Measurements from ENCODE around the gene ZMIZ1. TPM values are rescaled to one million over a fixed set of nuclear protein-coding genes. Genes with fewer than 3 reads are reported as not detected.
A peak's percentile ranks its signal among the peaks of the same experiment; 100 is the strongest.

The ZMIZ1 gene
- total RNA-seq, 1 donor from 2014 or later, result 84.7 TPM

DNA sequence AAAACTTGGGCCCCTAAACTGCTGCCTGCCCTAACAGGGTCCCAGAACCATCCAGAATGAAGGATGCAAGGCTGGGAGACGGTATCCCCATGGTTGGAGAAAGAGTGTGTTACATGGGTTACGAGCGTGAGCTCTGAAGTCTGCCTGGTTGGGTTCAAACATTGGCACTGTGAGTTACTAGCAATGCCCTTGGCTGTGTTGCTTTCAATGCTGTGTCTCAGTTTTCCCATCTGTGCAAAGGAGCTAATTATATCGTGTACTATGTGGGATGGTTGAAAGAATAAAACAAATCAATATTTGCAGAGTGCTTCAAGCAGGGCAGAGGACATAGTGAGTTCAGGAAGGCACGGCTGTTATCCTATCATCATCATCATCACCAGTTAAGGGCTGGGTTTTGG lies 114.7 kb downstream of the ZMIZ1 start:
- Histone ChIP-seq H3K9me3 (no peaks in the 10 kb centered on the region), H3K36me3 (peaks cover 7% of the 10 kb centered on the region), H3K27me3 (no peaks in the 10 kb centered on the region), H3K4me1 (peaks cover 91% of the 10 kb centered on the region), H3K4me3 (no peak overlapping the region), H3K27ac (peak overlapping the region; percentile 79)
- TF ChIP-seq, protein P1, sequence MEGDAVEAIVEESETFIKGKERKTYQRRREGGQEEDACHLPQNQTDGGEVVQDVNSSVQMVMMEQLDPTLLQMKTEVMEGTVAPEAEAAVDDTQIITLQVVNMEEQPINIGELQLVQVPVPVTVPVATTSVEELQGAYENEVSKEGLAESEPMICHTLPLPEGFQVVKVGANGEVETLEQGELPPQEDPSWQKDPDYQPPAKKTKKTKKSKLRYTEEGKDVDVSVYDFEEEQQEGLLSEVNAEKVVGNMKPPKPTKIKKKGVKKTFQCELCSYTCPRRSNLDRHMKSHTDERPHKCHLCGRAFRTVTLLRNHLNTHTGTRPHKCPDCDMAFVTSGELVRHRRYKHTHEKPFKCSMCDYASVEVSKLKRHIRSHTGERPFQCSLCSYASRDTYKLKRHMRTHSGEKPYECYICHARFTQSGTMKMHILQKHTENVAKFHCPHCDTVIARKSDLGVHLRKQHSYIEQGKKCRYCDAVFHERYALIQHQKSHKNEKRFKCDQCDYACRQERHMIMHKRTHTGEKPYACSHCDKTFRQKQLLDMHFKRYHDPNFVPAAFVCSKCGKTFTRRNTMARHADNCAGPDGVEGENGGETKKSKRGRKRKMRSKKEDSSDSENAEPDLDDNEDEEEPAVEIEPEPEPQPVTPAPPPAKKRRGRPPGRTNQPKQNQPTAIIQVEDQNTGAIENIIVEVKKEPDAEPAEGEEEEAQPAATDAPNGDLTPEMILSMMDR (IDR thresholded peaks at IDR 0.05), result no peak
- ATAC-seq (no peak), DNase-seq (no peak)
- intact Hi-C loops (cut with DNase I), result no loop called here

DNA sequence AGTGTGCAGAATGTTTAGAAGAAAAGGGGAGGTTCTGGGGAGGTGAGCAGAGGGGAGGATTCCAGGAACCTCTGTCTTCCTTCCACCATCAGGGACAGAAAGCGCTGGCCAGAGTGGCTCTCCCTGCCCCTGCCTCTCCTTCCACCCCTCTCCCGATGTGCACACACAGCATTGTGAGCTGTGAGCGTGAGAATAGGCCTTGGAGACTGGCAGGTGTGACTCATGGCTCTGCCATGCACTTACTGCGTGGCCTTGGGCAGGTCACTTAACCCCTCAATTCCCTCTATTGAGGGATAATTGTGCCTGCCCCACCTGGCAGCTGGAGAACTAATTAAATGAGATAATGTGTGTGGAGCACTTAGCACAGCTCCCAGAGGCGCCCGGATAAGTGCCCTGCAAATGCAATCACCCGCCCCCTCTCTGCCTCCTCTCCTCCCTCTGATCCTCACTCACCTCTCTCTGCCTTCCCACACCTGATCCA lies 115.4 kb downstream of the ZMIZ1 start:
- TF ChIP-seq, protein P1 (IDR thresholded peaks at IDR 0.05), result no peak
- DNase-seq (no peak), ATAC-seq (peak; percentile 68)
- intact Hi-C loops (cut with DNase I), result no loop called here
- Histone ChIP-seq H3K4me3 (no peak overlapping the region), H3K4me1 (peaks cover 91% of the 10 kb centered on the region), H3K27ac (peak overlapping the region; percentile 79), H3K27me3 (no peaks in the 10 kb centered on the region), H3K9me3 (no peaks in the 10 kb centered on the region), H3K36me3 (peaks cover 7% of the 10 kb centered on the region)

DNA sequence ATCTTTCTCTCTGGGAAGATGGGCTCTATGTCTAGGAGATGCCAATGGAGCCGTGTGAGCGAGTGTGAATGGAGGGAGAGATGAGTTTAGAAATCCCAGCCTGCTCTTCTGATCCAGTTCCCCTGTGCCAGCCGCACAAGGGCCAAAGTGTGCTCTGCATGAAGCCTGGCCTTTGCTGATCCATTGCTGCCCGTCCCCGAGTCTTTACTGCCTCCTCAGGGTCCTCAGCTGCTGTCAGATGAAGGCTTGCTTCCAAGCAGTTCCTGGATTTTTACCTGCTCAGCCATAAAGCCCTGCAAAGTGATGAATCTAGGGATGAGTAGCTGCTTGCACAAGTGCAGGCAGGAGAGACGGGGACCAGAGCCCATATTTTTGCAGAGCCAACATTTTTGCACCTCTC lies 115.9 kb downstream of the ZMIZ1 start:
- Histone ChIP-seq H3K27me3 (no peaks in the 10 kb centered on the region), H3K36me3 (peaks cover 7% of the 10 kb centered on the region), H3K4me1 (peaks cover 91% of the 10 kb centered on the region), H3K4me3 (no peak overlapping the region), H3K27ac (peak overlapping the region; percentile 79), H3K9me3 (no peaks in the 10 kb centered on the region)
- TF ChIP-seq, protein P1 (IDR thresholded peaks at IDR 0.05), result no peak
- no peak for DNase-seq
- ATAC-seq, result no peak
- intact Hi-C loops (cut with DNase I), result no loop called here

DNA sequence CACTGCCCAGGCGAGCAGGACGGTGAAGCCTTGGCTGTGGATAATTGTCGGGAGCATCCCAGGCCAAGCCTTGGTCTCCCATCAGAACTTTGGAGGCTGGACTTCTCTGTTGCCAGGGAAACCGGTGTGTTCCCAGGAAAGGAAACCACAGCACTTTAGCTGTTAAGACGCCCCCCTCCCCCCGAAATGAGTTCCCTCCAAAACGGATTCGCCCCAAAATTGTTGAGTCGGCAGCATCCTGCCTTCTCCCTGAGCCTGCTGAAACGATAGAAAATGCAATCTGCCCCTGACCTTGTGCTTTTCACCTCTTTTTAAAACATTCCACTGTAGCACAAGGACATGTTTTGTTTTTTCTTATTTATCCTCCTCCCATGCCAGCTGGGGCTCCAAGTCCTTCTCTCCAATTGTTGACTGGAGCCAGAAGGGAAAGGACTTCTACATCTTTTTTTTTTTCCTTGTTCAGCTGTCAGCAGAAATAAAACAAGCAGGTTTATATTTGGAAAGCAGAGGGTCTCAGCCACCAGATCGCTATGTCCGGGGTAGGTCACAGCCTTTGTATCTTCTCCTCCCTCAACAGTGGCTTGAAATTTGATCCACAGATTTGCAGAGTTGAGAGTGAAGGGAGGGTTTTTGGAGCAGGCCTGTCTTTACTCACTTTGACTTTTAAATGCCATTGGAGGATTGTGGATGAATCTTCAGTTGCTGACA lies 116.5 kb downstream of the ZMIZ1 start:
- no peak for DNase-seq
- H3K4me3 ChIP-seq, result no peak overlapping the region
- no peaks in the 10 kb centered on the region for H3K27me3 ChIP-seq
- TF ChIP-seq, protein P1 (IDR thresholded peaks at IDR 0.05), result no peak
- H3K9me3 ChIP-seq, result no peaks in the 10 kb centered on the region
- H3K4me1 ChIP-seq, result peaks cover 94% of the 10 kb centered on the region
- H3K36me3 ChIP-seq, result peaks cover 7% of the 10 kb centered on the region
- H3K27ac ChIP-seq, result peak overlapping the region; percentile 79
- intact Hi-C loops (cut with DNase I), result no loop called here
- ATAC-seq, result no peak

DNA sequence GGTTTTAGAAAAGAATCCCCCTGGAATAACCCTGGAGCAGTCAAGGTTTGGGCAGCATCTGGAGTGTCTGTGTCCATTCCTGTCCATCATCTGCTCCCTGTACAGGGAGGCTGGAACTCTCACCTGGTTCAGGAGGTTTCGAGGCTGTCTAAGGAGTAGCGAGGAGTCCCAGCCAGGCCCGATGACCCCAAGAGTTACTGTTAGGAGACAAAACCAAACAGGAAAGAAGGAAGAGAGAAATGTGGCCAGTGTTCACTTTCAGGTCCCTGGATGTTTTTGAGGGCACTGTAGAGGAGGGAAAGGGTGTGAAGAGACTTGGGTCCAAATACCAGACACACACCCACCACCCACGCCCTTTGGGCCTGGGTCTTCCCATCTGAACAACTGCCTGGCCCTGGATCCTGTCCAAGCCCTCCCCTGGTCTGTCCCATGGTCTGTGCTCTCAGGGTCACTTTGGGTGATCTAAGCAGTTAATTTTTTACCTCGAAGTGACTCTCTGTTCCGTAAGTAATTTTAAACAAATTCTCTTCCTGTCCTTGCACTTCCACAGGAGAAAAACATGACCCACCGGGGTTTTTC lies 117.1 kb downstream of the ZMIZ1 start:
- Histone ChIP-seq H3K36me3 (peaks cover 7% of the 10 kb centered on the region), H3K27me3 (no peaks in the 10 kb centered on the region), H3K9me3 (no peaks in the 10 kb centered on the region), H3K4me1 (peaks cover 99% of the 10 kb centered on the region), H3K4me3 (no peak overlapping the region), H3K27ac (peak overlapping the region; percentile 79)
- no peak for DNase-seq
- TF ChIP-seq, protein P1 (IDR thresholded peaks at IDR 0.05), result no peak
- no peak for ATAC-seq
- intact Hi-C loops (cut with DNase I), result no loop called here
